Hematopoietic multipotent progenitor cell treated with erythropoietin and hydrocortisone succinate and interleukin-3 and kit ligand, for 4 days (in vitro differentiated cells): Measurements from ENCODE around the gene TMEM92.

ENCODE experiments used
- DNase-seq: peaks from one replicate; pipeline ENCODE4 v3.0.0-alpha.2; 2015

TMEM92 gene

DNA sequence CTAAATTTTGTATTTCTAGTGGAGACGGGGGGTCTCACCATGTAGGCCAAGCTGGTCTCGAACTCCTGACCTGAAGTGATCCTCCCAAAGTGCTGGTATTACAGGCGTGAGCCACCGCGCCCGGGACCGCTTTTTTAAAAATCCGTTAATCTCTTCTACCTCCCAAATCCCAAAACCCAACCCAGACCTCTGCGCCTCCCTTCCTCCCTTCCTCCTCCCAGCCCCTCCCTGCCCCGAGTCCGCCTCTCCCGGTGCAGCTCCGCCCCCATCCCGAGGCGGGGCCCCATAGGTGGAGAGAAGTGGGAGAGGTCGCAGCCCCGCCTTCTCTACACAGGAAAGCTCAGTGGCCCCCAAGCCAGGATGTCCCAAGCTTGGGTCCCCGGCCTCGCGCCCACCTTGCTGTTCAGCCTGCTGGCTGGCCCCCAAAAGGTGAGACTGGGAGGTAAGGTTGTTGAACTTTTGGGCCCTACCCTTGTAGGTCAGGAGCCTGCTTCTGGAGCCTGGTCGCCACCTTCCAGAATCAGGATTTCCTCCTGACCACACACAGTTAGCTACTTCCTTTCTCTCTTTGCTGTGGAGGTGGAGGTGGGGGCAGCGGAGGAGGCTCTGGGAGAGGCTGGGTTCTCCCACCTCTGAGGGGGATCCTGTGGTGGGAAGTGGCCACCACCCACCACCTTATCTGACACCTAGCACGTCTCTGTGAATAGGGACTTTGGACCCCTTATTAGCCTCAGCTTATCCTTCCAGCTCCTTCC is at the start of gene TMEM92:
Gene TMEM92 (plus strand): TSS at position 325 of the 755 bp plus-strand sequence. CDS start 36 bp downstream, at position 361.
- DNase-seq: peak; percentile 18

DNA sequence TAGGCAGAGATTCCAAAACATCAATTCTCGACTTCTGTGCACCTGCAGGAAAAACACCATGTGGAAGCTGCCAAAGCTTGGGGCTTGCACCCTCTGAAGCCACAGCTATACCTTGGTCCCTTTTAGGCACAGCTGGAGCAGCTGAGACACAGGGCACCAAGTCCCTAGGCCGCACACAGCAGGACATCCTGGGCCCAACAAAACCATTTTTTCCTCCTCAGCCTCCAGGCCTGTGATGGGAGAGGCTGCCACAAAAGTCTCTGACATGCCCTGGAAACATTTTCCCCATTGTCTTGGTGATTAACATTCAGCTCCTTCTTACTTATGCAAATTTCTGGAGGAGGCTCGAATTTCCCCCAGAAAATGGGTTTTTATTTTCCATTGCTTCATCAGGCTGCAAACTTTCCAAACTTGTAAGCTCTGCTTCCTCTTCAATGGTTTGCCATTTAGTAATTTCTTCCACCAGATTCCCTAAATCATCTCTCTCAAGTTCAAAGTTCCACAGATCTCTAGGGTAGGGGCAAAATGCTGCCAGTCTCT is 48.5 kb upstream of the TMEM92 start:
- DNase-seq: no peak

- DNase-seq: no peak
Observed at GRCh38 chr17:50234581-50234980, 39.7 kb upstream of the TMEM92 start.

- DNase-seq: no peak
Observed at GRCh38 chr17:50237901-50238300, 36.4 kb upstream of the TMEM92 start.

- DNase-seq: peak; percentile 62
Observed at GRCh38 chr17:50238601-50239280, 35.5 kb upstream of the TMEM92 start.

GRCh38 chr17:50239937-50240336 is 34.3 kb upstream of the TMEM92 start:
- DNase-seq: peak; percentile 45

- DNase-seq: no peak
Observed at GRCh38 chr17:50240851-50241250, 33.4 kb upstream of the TMEM92 start.

DNA sequence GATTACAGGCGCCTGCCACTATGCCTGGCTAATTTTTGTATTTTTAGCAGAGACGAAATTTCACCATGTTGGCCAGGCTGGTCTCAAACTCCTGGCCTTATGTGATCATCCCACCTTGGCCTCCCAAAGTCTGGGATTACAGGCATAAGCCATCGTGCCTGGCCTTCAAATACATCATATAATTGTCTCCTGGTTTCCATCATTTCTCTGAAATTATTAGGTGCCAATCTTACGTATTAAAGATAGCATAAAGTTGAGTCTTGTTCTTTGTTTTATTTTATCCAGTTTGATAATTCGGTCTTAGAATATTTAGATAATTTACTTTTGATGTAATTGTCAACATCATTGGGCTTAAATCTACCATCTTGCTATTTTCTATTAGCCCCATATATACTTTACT is 32.8 kb upstream of the TMEM92 start:
- DNase-seq: no peak

DNA sequence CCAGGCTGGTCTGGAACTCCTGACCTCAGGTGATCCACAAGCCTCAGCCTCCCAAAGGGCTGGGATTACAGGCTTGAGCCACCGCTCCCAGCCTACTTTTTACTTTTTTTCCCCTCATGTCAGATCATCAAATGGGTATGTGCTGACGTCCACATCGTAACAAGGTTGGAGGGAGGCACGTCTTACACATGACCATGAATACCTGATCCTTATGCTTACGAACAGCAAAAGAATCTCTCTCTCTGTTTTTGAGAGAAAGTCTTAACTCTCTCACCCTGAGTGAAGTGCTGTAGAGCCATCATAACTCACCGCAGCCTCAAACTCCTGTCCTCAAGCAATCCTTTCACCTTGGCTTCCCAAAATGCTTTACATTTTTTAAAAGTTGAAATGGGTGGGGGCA is 29.5 kb upstream of the TMEM92 start:
- DNase-seq: no peak

GRCh38 chr17:50248255-50248654 is 26.0 kb upstream of the TMEM92 start:
- DNase-seq: no peak

GRCh38 chr17:50252781-50253180 is 21.5 kb upstream of the TMEM92 start:
- no peak for DNase-seq

DNA sequence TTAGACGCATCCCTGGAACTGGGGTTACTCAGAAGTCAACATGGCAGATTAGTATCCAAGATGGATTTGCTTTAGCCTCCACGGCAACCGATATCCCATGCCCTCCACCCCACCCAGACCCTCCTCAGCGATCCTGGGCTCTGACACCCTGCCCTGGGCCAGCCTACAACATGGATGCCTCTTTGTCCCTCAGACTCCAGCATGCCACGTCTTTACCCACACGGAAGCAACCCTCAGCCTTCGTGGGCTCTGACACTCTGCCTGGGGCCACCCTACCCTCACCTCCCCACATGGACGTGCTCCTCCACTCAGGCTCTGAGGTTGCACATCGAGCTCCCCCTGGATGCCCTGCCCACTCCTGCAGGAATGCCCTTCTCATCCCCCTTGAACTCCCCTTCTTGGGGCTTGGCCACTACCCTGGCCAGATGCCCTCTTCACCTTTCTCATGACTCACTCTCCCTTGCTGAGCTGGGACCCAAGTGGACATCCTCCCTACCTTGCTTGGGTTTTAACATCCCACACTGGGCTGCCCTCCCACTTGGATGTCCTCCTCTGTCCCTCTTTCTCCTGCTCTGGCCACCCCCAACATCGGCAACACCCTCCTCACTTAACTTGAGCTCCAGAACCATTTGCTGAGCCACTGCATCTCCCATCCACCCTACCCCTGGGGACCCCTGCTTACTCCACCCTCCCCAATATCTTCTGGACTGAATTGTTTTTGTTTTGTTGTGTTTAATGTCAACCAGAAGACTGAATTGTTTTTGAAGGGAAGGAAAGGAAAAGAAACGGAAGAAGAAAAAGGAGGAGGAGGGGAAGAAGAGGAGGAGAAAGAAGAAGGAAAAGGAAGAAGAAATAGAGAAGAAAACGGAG is 18.3 kb upstream of the TMEM92 start:
- DNase-seq: no peak

GRCh38 chr17:50256826-50257618 is 17.2 kb upstream of the TMEM92 start:
- DNase-seq: no peak

DNA sequence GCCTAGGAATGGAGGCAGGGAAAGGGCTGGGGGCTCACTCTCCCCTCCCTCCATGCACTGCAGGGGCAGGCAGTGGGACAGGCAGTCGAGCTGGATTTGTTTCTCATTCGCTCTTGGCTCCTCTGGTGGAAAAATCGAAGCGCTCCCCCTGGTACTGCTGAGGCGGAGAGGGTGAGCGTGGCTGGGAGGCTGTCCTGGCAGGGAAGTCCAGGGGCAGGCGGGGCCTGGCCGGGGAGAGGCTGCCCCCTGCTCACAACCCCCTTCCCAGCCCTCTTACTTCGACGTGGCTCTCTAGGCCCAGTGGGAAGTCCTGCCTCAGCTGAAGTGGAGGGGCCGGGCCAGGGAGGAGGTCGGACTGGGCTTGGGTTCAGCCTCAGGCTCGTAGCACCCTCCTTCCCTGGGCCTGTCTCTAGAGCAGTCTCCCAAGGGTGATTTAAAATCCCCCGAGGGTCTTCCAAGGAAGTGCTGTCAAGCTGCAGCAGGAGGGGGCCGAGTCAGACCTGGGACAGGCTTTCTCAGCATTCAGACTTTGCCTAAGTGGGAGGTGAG is 16.5 kb upstream of the TMEM92 start:
- no peak for DNase-seq

DNA sequence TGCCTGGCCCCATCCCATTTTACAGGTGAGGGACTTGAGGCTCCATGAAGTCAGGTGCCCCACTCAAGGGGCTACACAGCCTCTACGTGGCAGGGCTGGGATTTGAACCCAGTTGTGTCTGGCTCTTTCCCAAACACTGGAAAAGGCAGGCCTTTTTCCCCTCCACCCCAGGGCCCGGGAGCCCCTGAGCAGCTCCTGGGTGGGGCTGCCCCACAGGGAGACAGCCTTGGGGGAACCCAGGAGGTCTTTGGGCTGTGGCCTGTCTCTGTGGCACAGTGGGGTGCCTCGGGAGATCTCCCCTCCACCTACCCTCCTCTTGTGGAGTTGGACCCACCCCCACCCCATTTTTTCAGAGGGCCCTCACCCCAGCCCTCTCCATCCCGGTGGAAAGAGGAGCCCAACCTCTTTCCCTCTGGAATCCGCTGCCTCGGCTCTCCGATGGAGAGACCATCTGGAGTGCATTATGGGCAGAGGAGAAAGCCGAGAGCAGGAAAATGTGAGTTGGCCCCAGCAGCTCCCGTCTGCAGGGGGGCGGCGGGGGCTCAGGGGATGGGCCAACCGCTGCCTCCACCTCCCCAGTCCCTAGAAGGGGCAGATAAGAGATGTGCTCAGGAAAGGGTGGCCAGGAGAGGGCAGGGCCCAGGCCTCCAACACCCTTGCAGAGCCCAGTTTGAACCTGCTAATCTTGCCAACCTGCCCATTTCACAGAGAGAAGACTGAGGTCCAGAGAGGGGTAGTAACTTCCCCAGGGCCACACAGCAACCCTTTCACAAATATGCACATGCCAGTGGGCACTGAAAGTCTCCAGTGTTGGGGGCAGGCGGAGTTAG is 15.4 kb upstream of the TMEM92 start:
- no peak for DNase-seq

DNA sequence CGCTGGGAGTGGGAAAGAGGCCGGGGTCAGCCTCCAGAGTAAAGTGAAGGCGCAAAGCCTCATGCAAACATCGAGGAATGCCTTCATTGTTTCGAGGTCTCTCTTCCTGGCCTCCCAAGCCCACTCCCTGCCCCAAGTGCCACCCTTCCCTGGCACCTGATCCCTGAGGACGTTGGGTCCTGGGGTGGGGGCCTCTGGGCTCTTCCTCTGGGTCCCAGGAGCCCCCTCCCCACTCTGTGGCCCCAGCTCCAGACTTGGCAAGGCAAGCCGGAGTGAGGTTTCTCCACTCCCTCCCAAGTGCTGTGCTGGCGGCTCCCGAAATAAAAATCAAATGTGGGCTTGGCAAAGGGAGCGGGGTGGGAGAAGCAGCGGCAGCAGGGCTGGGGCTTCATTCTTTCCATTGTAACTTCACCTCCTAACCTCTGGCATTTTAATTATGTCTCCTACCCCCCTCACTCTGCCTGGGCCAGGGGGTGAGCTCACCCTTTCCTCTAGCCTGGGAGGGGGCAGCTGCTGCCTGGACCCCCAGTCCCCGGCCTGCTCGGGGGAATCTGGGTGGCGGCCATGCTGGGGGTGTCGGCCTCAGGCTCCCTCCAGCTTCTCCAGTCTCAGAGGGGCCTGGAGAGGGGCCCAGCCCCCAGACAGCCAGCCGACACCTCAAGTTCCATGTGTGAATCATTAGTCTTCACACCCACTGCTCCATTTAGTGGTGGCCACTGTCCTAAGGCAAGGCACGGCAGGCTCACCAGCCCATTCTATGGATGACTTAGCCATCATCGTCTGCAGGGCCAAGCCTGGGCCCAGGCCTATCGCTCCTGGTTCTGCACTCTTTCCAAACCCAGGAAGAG is 14.6 kb upstream of the TMEM92 start:
- no peak for DNase-seq

DNA sequence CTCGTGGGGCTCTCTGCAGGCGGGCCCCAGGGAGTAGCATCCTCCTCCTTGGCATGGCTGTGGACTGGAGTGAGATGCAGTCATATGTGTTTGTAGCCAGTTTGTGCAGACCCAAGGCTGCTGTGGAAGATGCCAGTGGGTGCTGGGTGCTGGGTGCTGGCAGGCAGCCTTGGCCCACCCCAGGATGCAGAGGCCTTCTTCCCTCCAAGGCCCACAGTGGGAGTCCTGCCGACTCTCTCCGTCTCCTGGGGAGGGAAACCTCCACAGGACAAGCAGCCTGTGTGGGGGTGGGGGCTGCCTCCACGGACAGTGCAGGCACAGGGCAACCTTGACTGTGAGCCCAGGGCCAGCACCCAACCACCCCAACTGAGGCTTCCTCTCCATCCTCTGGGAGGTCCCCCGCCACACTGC is 13.8 kb upstream of the TMEM92 start:
- DNase-seq: no peak

DNA sequence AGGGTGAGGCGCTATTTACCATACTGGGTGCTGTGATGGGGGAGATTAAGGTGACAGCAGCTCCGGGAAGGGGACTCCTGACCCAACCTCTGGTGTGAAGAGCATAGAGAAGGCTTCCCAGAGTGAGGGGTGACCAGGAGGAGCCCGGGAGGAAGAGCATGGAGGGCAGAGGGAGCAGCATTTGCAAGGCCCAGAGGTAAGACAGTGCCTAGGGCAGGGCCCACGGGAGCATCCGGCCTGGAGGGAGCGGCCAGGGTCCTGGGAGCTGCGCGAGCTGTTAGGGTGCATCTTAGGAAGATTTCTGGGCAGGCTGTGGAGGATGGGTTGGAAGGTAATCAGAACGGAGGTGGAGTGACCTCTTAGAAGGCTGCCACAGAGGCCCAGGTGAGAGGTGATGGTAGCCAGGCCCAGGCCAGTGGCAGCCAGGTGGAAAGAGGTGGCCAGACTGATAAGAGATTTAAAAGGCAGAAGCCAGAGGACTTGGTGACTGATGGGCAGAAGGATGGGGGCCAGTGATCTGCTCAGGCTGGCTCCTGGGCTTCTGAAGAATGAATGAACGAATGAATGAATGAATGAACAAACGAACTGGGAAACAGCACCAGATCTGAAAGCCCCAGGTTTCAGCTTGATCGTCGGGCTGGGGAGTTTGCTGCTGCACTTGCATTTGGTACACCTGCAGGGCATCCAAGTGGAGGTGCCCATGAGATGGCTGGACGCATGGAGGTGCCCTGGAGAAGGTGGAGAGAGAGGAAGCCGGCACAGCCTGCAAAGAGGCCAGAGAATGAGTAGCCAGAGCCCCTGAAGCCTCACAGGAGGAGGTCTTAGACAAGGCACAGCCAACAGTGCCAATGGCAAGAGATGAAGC is 13.0 kb upstream of the TMEM92 start:
- no peak for DNase-seq
